WI38 (cell line): ENCODE data around the gene NAPG.
A peak's percentile ranks its signal among the peaks of the same experiment; 100 is the strongest.

Experiments used
- H3K4me3 ChIP-seq: 2 replicates; pipeline ENCODE4 v1.5.1; 2011; ENCODE audit warnings: low read depth, mild to moderate bottlenecking, control low read depth, low read length
- CTCF ChIP-seq: IDR thresholded peaks from 2 replicates; pipeline ENCODE4 v1.5.1; 2012; ENCODE audit warnings: low read depth, mild to moderate bottlenecking, control low read depth, low read length

Gene NAPG

GRCh38 chr18:10514601-10515000 lies 11.2 kb upstream of the NAPG start:
- no peak for TF ChIP-seq CTCF
- no peak overlapping the region for H3K4me3 ChIP-seq

- H3K4me3 ChIP-seq, result no peak overlapping the region
- TF ChIP-seq CTCF, result no peak
Observed at GRCh38 chr18:10515456-10515855, 10.4 kb upstream of the NAPG start.

GRCh38 chr18:10516078-10516477 lies 9.7 kb upstream of the NAPG start:
- no peak overlapping the region for H3K4me3 ChIP-seq
- TF ChIP-seq CTCF, result no peak

GRCh38 chr18:10518595-10519255 lies 7.1 kb upstream of the NAPG start:
- no peak overlapping the region for H3K4me3 ChIP-seq
- TF ChIP-seq CTCF, result peak; percentile 55; the same call in 1 of the 2 replicates

- TF ChIP-seq CTCF, result no peak
- H3K4me3 ChIP-seq, result no peak overlapping the region
Observed at GRCh38 chr18:10519366-10519765, 6.5 kb upstream of the NAPG start.

- TF ChIP-seq CTCF, result peak; percentile 80
- peak overlapping the region; percentile 26 for H3K4me3 ChIP-seq
Observed at GRCh38 chr18:10519999-10520935, 5.6 kb upstream of the NAPG start.

GRCh38 chr18:10521566-10521965 lies 4.3 kb upstream of the NAPG start:
- no peak overlapping the region for H3K4me3 ChIP-seq
- no peak for TF ChIP-seq CTCF
